GM12878 (cell line): ENCODE results near the gene SLCO4A1. TPM values are rescaled to one million over a fixed set of nuclear protein-coding genes. Genes with fewer than 3 reads are reported as not detected.

Experiments used
- ATAC-seq: fragments of 200-7000 bp; cut with Tn5 transposase; 3 replicates; pipeline ENCODE4 v1.9.1; 2020; ENCODE audit warnings: mild to moderate bottlenecking, moderate library complexity
- BruUV-seq: library from RNA; stranded (reverse); fragments of 400-500 nt; replicated peaks from 2 replicates; lab custom pipeline; 2021; lab: Mats Ljungman, UMichigan
- CTCF ChIA-PET: fragments of 300-600 bp; sonication (Branson Sonifier 250); formaldehyde crosslinking; extraction: SDS; loops from one replicate; lab custom pipeline; 2021; ENCODE audit warnings: inconsistent platforms; lab: Yijun Ruan, JAX
- POLR2A ChIA-PET: fragments of 350-600 bp; formaldehyde crosslinking; extraction: SDS; loops from one replicate; lab custom pipeline; 2021; ENCODE audit warnings: inconsistent platforms; lab: Charles Lee
- RAD21 ChIA-PET: fragments of 300-600 bp; sonication (Branson Sonifier 250); formaldehyde crosslinking; loops from one replicate; lab custom pipeline; 2023; ENCODE audit warnings: antibody characterized with exemption; ENCODE audit not compliant: unreplicated experiment; lab: Charles Lee
- SMC1A ChIA-PET: fragments of 300-600 bp; sonication (Branson Sonifier 250); formaldehyde crosslinking; loops from one replicate; lab custom pipeline; 2023; ENCODE audit not compliant: unreplicated experiment, uncharacterized antibody; lab: Charles Lee
- DNase-seq: peaks from one replicate; pipeline ENCODE4 v3.0.0-alpha.2; 2011; ENCODE audit warnings: low read depth, low spot score
- FAIRE-seq: peaks from 3 replicates; lab custom pipeline; 2011; peaks lifted over from hg19 to GRCh38; lab: Jason Lieb, UNC
- H2AFZ ChIP-seq: 2 replicates; pipeline ENCODE4 v1.6.0; 2011; ENCODE audit warnings: low read depth, low read length, control low read depth; ENCODE audit not compliant: control insufficient read depth
- H3K27ac ChIP-seq: 2 replicates; pipeline ENCODE4 v1.5.1; 2011; ENCODE audit warnings: control low read depth; ENCODE audit not compliant: control insufficient read depth, insufficient read depth
- H3K27me3 ChIP-seq, 2 experiments: replicated peaks in 1 of 2; 2 replicates each; pipeline versions ENCODE4 v1.6.0 to v1.6.1; 2011; ENCODE audit warnings: low read length in 1 of 2; ENCODE audit not compliant: control insufficient read depth in 2 of 2, insufficient read depth in 2 of 2
- H3K36me3 ChIP-seq, 2 experiments: 2 replicates each; pipeline ENCODE4 v1.5.1; 2011; ENCODE audit warnings: low read length in 1 of 2; ENCODE audit not compliant: control insufficient read depth in 2 of 2, insufficient read depth in 2 of 2
- H3K4me1 ChIP-seq: 2 replicates; pipeline ENCODE4 v1.6.1; 2011; ENCODE audit warnings: mild to moderate bottlenecking, low read length, moderate library complexity, mixed read lengths; ENCODE audit not compliant: control insufficient read depth, insufficient read depth
- H3K4me2 ChIP-seq: 2 replicates; pipeline ENCODE4 v1.6.0; 2011; ENCODE audit warnings: control low read depth; ENCODE audit not compliant: control insufficient read depth, insufficient read depth
- H3K4me3 ChIP-seq: fragments of 200-600 bp; sonication (generic); 2 replicates; pipeline ENCODE4 v1.5.1; 2016
- H3K79me2 ChIP-seq: 2 replicates; pipeline ENCODE4 v1.6.0; 2011; ENCODE audit warnings: low read length; ENCODE audit not compliant: control insufficient read depth, insufficient read depth
- H3K9ac ChIP-seq: 2 replicates; pipeline ENCODE4 v1.8.0; 2011; ENCODE audit warnings: low read length, control low read depth, mixed read lengths; ENCODE audit not compliant: control insufficient read depth, insufficient read depth
- H3K9me3 ChIP-seq: replicated peaks from 3 replicates; pipeline ENCODE4 v1.5.1; 2011; ENCODE audit warnings: mild to moderate bottlenecking, low read length; ENCODE audit not compliant: control insufficient read depth, insufficient read depth
- H4K20me1 ChIP-seq: 2 replicates; pipeline ENCODE4 v1.6.0; 2011; ENCODE audit not compliant: control insufficient read depth, insufficient read depth
- BACH1 ChIP-seq: fragments of 450-650 bp; IDR thresholded peaks from 2 replicates; pipeline ENCODE4 v1.6.1; 2017; ENCODE audit warnings: mild to moderate bottlenecking, borderline replicate concordance
- CREM ChIP-seq: IDR thresholded peaks from 2 replicates; pipeline ENCODE4 v1.6.1; 2014; ENCODE audit warnings: antibody characterized with exemption, low read depth
- IRF4 ChIP-seq: IDR thresholded peaks from 2 replicates; pipeline ENCODE4 v1.6.1; 2011; ENCODE audit warnings: low read depth, low read length
- SRF ChIP-seq, 2 experiments: IDR thresholded peaks; 2 replicates each; pipeline ENCODE4 v1.6.1; 2011; ENCODE audit warnings: low read depth in 2 of 2, low read length in 2 of 2, mild to moderate bottlenecking in 1 of 2, moderate library complexity in 1 of 2
- SUZ12 ChIP-seq: fragments of 200-600 bp; sonication (generic); IDR thresholded peaks from one replicate; pipeline ENCODE4 v1.6.1; 2018; ENCODE audit warnings: antibody characterized with exemption, mild to moderate bottlenecking; ENCODE audit not compliant: unreplicated experiment
- whole genome bisulfite sequencing: methylation state at CpG from one replicate; pipeline ENCODE4 v1.1.6; 2016; ENCODE audit warnings: low lambda C conversion rate; ENCODE audit not compliant: insufficient replicate concordance, insufficient coverage; ENCODE audit errors: missing lambda C conversion rate; 5-methylcytosine and 5-hydroxymethylcytosine counted together
- in situ Hi-C: fragments of 300-500 bp; cut with MboI; formaldehyde crosslinking; loops from 9 replicates; pipeline ENCODE4 v1.14.3; 2018; ENCODE audit warnings: mixed read lengths
- intact Hi-C: fragments of 100-400 bp; cut with micrococcal nuclease; formaldehyde crosslinking; loops from one replicate; pipeline ENCODE4 v1.14.2; 2022; ENCODE audit not compliant: unreplicated experiment
- polyA plus RNA-seq, 11 experiments: library from polyadenylated mRNA; depleted of rRNA in 4 of 11; unstranded in 6 of 11; stranded (reverse) in 5 of 11; fragments of >200 nt; fragmentation: Nextera tagmentation in 4 of 11; fragmentation: Illumina TruSeq in 1 of 11; extraction: Ambion mirVana in 4 of 11; extraction: Trizol in 1 of 11; gene quantifications; 1 replicate in 1 of 11; 2 replicates in 10 of 11; pipeline versions ENCODE4 v1.2.1 to v1.2.3, GENCODE V29; 2011 to 2016; ENCODE audit warnings: inconsistent platforms in 2 of 11, missing spikeins in 2 of 11, low read depth in 1 of 11
- total RNA-seq, 4 experiments: library from RNA; depleted of rRNA in 3 of 4; stranded (reverse); fragments of >200 nt in 3 of 4; fragmentation: Illumina TruSeq in 1 of 4; extraction: Trizol in 1 of 4; gene quantifications; 2 replicates each; pipeline versions ENCODE4 v1.2.1 to v1.2.3, GENCODE V29; 2013 to 2021
- TF ChIP-seq, protein P1 (sequence below): IDR thresholded peaks from 2 replicates; pipeline ENCODE4 v1.6.1; 2011; ENCODE audit warnings: low read depth, low read length, improper control_type of control experiment, borderline replicate concordance
- TF ChIP-seq, protein P2 (sequence below): IDR thresholded peaks from 2 replicates; pipeline ENCODE4 v1.6.1; 2011; ENCODE audit warnings: mild to moderate bottlenecking, low read depth, low read length, moderate library complexity; ENCODE audit not compliant: insufficient replicate concordance
- TF ChIP-seq, protein P3 (sequence below): fragments of 450-650 bp; formaldehyde crosslinking; IDR thresholded peaks from 2 replicates; pipeline ENCODE4 v1.4.0; 2020; ENCODE audit warnings: mild to moderate bottlenecking, moderate library complexity

SLCO4A1 gene
- total and polyA plus RNA-seq, 10 of the 15 experiments (the other 5 are each of a cell fraction or from before 2014, with no cell fraction given), result 2.1 to 30.7 (median 12.0) TPM

DNA sequence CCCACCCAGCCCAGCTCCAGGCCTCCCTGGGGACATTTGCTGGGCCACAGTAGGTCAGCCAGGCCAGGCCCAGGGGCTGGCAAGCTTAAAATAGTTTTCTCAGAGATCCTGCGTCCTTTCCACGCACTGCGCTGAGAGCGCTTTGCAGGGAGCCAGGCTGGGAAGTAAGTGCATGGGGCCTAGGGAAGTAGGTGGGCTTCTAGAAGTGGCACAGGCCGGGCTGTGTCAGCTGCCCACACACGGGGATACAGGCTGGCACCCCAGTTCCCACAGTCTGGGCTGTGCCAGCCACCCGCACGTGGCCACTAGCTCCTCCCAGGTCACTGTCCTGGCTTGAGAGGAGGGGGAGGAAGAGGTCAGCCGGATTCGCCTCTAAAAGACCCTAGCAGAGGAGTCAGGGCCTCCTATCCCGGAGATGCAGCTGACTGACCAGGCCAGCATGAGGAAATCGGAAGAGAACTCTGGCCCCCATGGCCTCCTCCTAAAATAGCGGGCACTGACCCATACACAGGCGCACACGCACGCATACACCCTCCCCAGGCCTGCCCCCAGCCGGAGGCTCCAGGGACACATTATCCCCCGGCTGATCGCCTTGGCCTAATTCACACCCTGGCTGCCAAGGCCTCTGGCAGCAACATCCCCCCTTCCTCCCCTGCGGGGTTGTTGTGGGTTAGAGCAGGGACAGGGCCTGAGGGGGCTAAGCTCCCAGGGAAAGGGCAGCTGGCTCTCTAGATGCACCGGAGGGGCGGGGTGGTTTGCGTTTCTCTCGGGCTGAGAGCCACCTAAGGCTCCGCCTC lies 5.4 kb downstream of the SLCO4A1 start:
- no peaks in the 10 kb centered on the region for H3K27me3 ChIP-seq
- H3K4me2 ChIP-seq, result no peak overlapping the region; the same call in 1 of the 2 replicates
- BruUV-seq, result no TSS peak
- H3K4me3 ChIP-seq, result no peak overlapping the region
- no peak overlapping the region for H3K27ac ChIP-seq
- in situ Hi-C loops, result no loop called here
- CTCF ChIA-PET, result no interaction called here
- no peak for DNase-seq
- peaks cover 58% of the 10 kb centered on the region for H3K4me1 ChIP-seq
- no peaks in the 10 kb centered on the region for H4K20me1 ChIP-seq
- RAD21 ChIA-PET, result interaction anchor here (1.0 kb wide), 1 partner anchor 146 kb away, joined by 3 read pairs; no protein-coding TSS in a partner anchor
- intact Hi-C loops, result no loop called here
- no peak overlapping the region for H2AFZ ChIP-seq
- no peaks in the 10 kb centered on the region for H3K9me3 ChIP-seq
- POLR2A ChIA-PET, result interaction anchor here (0.8 kb wide), 1 partner anchor 146 kb away, joined by 3 read pairs; no protein-coding TSS in a partner anchor
- no peak for ATAC-seq
- no peak for FAIRE-seq
- H3K79me2 ChIP-seq, result peaks cover 65% of the 10 kb centered on the region
- WGBS, result 95% methylated on average over 25 of the region's 25 CpGs
- no peak overlapping the region for H3K9ac ChIP-seq
- SMC1A ChIA-PET, result no interaction called here
- peaks cover 1 to 4% of the 10 kb centered on the region in 2 experiments; a peak in 2 of 4 replicates for H3K36me3 ChIP-seq
- TF ChIP-seq, protein P1, sequence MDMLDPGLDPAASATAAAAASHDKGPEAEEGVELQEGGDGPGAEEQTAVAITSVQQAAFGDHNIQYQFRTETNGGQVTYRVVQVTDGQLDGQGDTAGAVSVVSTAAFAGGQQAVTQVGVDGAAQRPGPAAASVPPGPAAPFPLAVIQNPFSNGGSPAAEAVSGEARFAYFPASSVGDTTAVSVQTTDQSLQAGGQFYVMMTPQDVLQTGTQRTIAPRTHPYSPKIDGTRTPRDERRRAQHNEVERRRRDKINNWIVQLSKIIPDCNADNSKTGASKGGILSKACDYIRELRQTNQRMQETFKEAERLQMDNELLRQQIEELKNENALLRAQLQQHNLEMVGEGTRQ, result no peak
- no peak for TF ChIP-seq BACH1

DNA sequence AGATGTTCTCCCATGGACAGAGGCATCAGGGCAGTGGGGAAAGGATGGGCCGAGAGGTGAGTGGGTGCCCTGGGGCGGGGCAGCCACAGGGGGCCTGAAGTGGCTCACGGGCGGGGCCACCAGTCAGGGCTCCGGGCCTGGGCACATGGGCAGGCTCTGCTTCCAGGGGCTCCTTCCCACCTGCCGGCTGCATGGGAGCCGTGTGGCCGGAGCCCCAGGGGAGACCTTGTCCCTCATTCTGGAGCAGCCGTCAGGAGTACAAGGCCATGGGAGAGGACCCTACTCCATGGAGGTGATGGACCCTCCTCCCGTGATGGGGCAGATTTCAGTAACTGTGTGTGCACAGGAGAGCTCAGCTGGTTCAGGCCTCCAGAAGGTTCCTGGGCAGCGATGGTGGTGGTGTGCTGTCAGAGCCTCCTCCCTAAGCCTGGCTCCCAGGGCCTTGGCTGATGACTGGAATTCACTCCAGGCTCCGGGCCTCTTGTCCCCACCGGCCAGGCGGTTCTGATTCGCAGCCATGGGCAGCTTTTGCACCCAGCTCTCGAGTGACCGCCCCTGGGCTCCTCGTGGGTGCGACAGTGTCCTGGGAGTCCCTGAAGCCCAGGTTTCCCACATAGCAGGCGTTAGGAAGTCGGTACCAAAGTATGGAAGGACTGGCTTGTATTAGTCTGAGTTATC lies 6.2 kb downstream of the SLCO4A1 start:
- in situ Hi-C loops (no loop called here), intact Hi-C loops (no loop called here)
- no peak overlapping the region for H3K9ac ChIP-seq
- no peak overlapping the region for H3K4me2 ChIP-seq
- ChIA-PET CTCF (interaction anchor here (0.6 kb wide), 1 partner anchor 201 kb away, joined by 3 read pairs; no protein-coding TSS in a partner anchor), RAD21 (no interaction called here), SMC1A (no interaction called here), POLR2A (no interaction called here)
- H3K27ac ChIP-seq, result no peak overlapping the region
- no peaks in the 10 kb centered on the region for H3K9me3 ChIP-seq
- no peak for DNase-seq
- peaks cover 64% of the 10 kb centered on the region for H3K4me1 ChIP-seq
- no peak overlapping the region for H2AFZ ChIP-seq
- FAIRE-seq, result no peak
- WGBS, result 91% methylated on average over 19 of the region's 21 CpGs
- no peak for ATAC-seq
- H4K20me1 ChIP-seq, result no peaks in the 10 kb centered on the region
- no peak overlapping the region for H3K4me3 ChIP-seq
- TF ChIP-seq SUZ12, result no peak
- TF ChIP-seq IRF4, result no peak
- TF ChIP-seq, protein P2, sequence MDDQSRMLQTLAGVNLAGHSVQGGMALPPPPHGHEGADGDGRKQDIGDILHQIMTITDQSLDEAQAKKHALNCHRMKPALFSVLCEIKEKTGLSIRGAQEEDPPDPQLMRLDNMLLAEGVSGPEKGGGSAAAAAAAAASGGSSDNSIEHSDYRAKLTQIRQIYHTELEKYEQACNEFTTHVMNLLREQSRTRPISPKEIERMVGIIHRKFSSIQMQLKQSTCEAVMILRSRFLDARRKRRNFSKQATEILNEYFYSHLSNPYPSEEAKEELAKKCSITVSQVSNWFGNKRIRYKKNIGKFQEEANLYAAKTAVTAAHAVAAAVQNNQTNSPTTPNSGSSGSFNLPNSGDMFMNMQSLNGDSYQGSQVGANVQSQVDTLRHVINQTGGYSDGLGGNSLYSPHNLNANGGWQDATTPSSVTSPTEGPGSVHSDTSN, result no peak
- TF ChIP-seq CREM, result no peak
- TF ChIP-seq, protein P3, sequence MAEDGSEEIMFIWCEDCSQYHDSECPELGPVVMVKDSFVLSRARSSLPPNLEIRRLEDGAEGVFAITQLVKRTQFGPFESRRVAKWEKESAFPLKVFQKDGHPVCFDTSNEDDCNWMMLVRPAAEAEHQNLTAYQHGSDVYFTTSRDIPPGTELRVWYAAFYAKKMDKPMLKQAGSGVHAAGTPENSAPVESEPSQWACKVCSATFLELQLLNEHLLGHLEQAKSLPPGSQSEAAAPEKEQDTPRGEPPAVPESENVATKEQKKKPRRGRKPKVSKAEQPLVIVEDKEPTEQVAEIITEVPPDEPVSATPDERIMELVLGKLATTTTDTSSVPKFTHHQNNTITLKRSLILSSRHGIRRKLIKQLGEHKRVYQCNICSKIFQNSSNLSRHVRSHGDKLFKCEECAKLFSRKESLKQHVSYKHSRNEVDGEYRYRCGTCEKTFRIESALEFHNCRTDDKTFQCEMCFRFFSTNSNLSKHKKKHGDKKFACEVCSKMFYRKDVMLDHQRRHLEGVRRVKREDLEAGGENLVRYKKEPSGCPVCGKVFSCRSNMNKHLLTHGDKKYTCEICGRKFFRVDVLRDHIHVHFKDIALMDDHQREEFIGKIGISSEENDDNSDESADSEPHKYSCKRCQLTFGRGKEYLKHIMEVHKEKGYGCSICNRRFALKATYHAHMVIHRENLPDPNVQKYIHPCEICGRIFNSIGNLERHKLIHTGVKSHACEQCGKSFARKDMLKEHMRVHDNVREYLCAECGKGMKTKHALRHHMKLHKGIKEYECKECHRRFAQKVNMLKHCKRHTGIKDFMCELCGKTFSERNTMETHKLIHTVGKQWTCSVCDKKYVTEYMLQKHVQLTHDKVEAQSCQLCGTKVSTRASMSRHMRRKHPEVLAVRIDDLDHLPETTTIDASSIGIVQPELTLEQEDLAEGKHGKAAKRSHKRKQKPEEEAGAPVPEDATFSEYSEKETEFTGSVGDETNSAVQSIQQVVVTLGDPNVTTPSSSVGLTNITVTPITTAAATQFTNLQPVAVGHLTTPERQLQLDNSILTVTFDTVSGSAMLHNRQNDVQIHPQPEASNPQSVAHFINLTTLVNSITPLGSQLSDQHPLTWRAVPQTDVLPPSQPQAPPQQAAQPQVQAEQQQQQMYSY (CRISPR knock-in tag), result no peak
- no peak for TF ChIP-seq SRF (IDR thresholded peaks at IDR 0.05; ENCODE audit: low read depth in 2 of 2, low read length in 2 of 2)
- TF ChIP-seq, all 136 proteins: peak for 0
- Histone ChIP-seq H3K36me3 (peaks cover 4 to 5% of the 10 kb centered on the region in 2 experiments; a peak in 2 of 4 replicates), H3K27me3 (no peaks in the 10 kb centered on the region), H3K79me2 (peaks cover 64% of the 10 kb centered on the region)
- no TSS peak for BruUV-seq
